Astrocyte of the cerebellum (primary cell): ENCODE data around the gene FSD1.

ENCODE experiments used
- DNase-seq: peaks from one replicate; pipeline ENCODE4 v3.0.0-alpha.2; 2011; ENCODE audit warnings: low read depth
- H3K4me3 ChIP-seq: 2 replicates; pipeline ENCODE4 v1.5.1; 2011; ENCODE audit warnings: mild to moderate bottlenecking, low read depth, low read length, moderate library complexity
- in situ Hi-C: cut with HindIII; loops from 2 replicates; pipeline ENCODE4 v1.10.0; 2017; ENCODE audit warnings: low sequenced_read_pairs
- TF ChIP-seq, protein P1 (sequence below): IDR thresholded peaks from 2 replicates; pipeline ENCODE4 v1.5.1; 2012; ENCODE audit warnings: low read length, low read depth, moderate library complexity, mild to moderate bottlenecking; ENCODE audit errors: missing control alignments

FSD1 gene

DNA sequence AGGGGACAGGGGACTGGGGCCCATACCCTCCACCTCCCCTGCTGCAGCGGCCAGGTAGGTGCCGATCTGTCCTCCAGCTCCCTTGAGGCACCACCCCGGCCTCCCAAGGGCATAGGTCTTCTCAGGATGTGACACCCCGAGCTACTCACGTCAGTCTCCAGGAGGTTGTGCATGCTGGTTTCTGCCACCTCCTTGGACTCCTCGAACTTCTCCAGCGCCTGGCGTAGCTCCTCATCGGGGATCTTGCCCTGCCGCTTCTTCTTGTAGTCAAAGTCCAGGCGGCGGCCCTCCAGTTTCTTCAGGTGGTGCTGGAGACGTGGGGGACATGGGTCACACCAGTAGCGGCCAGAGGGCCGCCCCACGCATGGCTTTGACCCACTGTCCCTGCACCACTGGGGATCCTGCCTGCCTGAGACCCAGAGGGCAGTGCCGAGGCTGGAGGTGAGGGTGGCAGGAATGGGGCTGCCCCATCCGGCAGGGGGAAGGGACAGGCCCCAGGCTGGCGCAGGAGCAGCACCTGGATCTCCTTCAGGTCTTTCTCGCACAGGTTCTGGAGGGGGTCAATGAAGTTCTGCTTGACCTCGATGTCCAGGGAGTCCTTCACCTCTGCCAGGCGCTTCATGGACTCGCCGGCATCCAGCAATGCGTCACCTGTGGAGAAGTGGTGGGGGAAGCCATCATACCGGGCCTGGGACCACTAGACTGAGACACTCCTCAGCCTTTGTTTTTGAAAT is 59.3 kb downstream of the FSD1 start:
- TF ChIP-seq, protein P1, sequence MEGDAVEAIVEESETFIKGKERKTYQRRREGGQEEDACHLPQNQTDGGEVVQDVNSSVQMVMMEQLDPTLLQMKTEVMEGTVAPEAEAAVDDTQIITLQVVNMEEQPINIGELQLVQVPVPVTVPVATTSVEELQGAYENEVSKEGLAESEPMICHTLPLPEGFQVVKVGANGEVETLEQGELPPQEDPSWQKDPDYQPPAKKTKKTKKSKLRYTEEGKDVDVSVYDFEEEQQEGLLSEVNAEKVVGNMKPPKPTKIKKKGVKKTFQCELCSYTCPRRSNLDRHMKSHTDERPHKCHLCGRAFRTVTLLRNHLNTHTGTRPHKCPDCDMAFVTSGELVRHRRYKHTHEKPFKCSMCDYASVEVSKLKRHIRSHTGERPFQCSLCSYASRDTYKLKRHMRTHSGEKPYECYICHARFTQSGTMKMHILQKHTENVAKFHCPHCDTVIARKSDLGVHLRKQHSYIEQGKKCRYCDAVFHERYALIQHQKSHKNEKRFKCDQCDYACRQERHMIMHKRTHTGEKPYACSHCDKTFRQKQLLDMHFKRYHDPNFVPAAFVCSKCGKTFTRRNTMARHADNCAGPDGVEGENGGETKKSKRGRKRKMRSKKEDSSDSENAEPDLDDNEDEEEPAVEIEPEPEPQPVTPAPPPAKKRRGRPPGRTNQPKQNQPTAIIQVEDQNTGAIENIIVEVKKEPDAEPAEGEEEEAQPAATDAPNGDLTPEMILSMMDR: no peak
- in situ Hi-C loops: no loop called here
- no peak for DNase-seq
- no peak overlapping the region for H3K4me3 ChIP-seq

DNA sequence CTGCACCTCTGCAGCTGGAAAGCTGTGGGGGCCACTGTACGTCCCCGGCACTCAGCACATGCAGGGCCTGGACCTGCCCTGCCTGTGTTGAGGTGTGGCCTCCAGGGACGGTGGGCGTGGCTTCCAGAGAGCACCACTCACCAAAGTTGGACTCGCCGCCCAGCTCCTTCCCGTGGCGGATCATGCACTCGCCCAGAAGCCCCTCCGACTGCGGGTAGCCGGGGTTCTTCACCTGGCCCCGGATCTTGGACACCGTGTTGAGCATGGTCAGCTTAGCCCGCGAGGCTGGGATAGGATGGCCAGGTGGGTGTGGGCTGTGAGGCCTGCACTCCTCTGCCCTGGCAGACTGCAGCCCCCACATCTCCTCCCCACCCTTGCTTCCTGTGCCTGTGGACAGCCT is 60.9 kb downstream of the FSD1 start:
- TF ChIP-seq, protein P1: no peak
- in situ Hi-C loops: loop anchor here (5.0 kb wide), 1 partner anchor 52 kb away; no protein-coding TSS in a partner anchor
- no peak overlapping the region for H3K4me3 ChIP-seq
- DNase-seq: no peak

DNA sequence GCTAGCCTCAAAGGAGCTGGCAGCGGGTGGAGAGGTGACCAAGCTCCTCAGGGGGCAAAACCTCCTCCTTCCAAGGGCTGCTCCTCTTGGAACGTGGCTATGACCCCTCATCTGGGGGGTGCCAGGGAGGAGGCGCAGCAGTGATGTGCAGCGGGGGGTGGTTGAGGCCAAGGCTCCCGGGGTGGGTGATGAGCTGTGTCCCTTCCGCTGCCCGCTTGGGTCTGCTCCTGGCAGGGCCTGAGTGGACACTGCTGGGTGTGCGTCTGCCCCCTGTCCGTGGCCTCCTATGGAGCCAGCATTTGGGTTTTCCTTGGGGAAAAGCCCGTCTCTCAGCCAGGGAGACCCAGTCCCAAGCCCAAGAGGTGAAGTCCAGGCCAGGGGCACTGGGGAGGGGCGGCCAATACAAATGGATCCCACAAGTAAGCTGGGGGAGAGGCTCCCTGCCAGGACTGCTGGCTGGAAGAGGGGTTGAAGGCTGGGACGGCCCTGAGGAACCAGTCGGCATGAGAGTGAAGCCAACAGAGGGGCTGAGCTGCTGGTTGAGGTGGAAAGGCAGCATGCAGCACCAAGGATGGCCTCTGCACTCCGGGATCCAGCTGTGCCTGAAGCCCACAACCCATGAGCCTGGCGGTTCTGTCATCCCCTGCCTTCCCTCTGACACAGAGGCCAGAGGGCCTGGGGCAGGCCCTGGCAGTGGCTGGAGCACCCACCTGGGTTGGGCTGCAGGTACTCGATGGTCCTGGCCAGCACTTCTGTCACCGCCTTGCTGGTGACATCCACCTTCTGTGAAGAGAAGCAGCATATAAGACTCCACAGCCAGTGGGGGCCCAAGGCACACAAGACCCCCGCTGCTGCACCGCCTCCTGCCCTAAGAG is 61.6 kb downstream of the FSD1 start:
- TF ChIP-seq, protein P1: no peak
- no peak for DNase-seq
- in situ Hi-C loops: loop anchor here (5.0 kb wide), 1 partner anchor 51 kb away; no protein-coding TSS in a partner anchor
- no peak overlapping the region for H3K4me3 ChIP-seq

DNA sequence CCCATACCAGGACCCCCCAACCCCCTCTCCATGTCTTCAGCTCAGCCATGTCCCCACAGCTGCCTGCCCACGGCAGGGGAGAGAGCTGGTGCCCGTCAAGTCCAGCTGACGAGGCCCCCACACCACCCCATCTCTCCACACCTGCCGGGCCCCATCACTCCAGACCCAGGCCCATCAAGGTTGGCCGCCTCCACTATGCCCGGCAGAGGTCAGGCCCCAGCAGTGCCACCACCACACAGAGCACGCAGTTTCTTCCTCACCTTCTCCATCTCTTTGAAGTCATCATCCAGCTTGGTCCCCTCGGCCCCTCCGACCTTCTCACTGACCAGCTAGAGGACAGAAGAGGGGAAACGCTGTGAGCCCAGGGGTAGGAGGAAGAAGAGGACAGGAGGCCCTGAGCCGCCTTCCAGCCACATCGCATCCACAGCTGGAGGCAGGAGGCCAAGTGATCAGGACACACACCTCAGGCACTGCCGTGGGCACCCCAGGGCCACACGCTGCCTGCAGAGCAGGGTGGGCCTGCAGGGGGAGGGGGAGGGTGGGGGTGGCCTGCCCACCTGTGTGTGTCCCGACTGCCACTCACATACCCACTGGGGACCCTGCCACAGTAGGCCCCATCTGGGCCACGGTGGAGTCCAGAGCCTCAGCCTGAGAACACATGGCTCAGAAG is 62.4 kb downstream of the FSD1 start:
- H3K4me3 ChIP-seq: no peak overlapping the region
- TF ChIP-seq, protein P1: no peak
- in situ Hi-C loops: loop anchor here (5.0 kb wide), 1 partner anchor 50 kb away; no protein-coding TSS in a partner anchor
- no peak for DNase-seq

DNA sequence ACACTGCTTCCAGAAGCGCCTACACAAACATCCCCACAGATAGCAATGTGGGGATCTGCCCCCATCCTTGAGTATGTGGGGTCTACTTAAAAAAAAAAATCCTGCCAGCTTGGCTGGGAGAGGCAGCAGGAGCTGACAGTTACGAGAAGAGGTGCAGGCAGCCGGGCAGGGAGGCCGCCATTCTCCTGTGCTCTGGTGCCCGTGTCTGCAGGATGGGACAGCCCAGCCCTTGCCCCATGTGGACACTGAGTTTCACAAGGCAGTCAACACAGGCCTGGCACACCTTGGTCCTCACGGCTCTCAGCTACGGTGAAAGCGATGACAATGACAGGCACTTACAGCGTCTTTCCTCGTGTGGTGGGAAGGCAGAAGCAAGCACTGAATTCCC is 62.9 kb downstream of the FSD1 start:
- no peak for DNase-seq
- no peak overlapping the region for H3K4me3 ChIP-seq
- in situ Hi-C loops: loop anchor here (5.0 kb wide), 1 partner anchor 50 kb away; no protein-coding TSS in a partner anchor
- TF ChIP-seq, protein P1: no peak

DNA sequence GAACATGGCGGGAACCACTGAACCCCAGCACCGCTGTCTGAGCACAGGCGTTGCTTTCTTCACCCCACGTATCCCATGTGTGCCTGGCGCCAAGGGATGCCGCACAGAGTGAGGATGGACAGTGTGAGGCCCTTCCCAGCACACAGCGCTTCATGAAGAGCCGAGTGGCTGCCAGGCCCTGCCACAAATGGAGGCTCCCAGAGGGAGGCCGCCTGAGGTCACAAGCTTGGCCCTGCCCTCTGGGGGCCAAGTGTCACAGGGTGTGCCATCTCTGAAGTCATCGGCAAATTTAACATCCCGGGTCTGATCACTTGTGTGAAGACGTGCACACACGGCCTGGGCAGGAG is 63.4 kb downstream of the FSD1 start:
- no peak for DNase-seq
- H3K4me3 ChIP-seq: no peak overlapping the region
- TF ChIP-seq, protein P1: no peak
- in situ Hi-C loops: loop anchor here (5.0 kb wide), 1 partner anchor 50 kb away; no protein-coding TSS in a partner anchor
